WERI-Rb-1 (cell line): Measurements from ENCODE around the gene GDF2.

Experiments used
- DNase-seq: peaks from one replicate; pipeline ENCODE4 v3.0.0-alpha.2; 2020
- H3K27ac ChIP-seq: fragments of 250-450 bp; sonication (Bioruptor Pico); 2 replicates; pipeline ENCODE4 v1.5.1; 2020; ENCODE audit warnings: mild to moderate bottlenecking, moderate library complexity
- H3K27me3 ChIP-seq: fragments of 250-450 bp; sonication (Bioruptor Pico); 2 replicates; pipeline ENCODE4 v1.5.1; 2021; ENCODE audit warnings: mild to moderate bottlenecking, low read depth, moderate library complexity; ENCODE audit not compliant: insufficient read depth, severe bottlenecking
- H3K36me3 ChIP-seq: fragments of 250-450 bp; sonication (Bioruptor Pico); 2 replicates; pipeline ENCODE4 v1.5.1; 2020; ENCODE audit warnings: mild to moderate bottlenecking, moderate library complexity
- H3K4me3 ChIP-seq: 2 replicates; pipeline ENCODE4 v1.5.1; 2011; ENCODE audit warnings: low read depth, mild to moderate bottlenecking, control low read depth, low read length
- H3K9me3 ChIP-seq: fragments of 250-450 bp; sonication (Bioruptor Pico); 2 replicates; pipeline ENCODE4 v1.5.1; 2021; ENCODE audit warnings: mild to moderate bottlenecking, moderate library complexity; ENCODE audit not compliant: severe bottlenecking
- CTCF ChIP-seq: IDR thresholded peaks from 2 replicates; pipeline ENCODE4 v1.5.1; 2011; ENCODE audit warnings: low read depth, mild to moderate bottlenecking, control low read depth, inconsistent platforms, low read length

The GDF2 gene

GRCh38 chr10:47363781-47364180 lies 41.5 kb downstream of the GDF2 start:
- Histone ChIP-seq H3K27ac (no peak overlapping the region), H3K4me3 (no peak overlapping the region), H3K9me3 (no peaks in the 10 kb centered on the region), H3K27me3 (no peaks in the 10 kb centered on the region), H3K36me3 (peaks cover 8% of the 10 kb centered on the region)
- no peak for DNase-seq
- no peak for TF ChIP-seq CTCF

GRCh38 chr10:47364366-47364765 lies 42.1 kb downstream of the GDF2 start:
- Histone ChIP-seq H3K9me3 (no peaks in the 10 kb centered on the region), H3K4me3 (no peak overlapping the region), H3K27ac (no peak overlapping the region), H3K36me3 (peaks cover 2% of the 10 kb centered on the region), H3K27me3 (no peaks in the 10 kb centered on the region)
- no peak for TF ChIP-seq CTCF
- no peak for DNase-seq

- Histone ChIP-seq H3K27me3 (no peaks in the 10 kb centered on the region), H3K27ac (no peak overlapping the region), H3K9me3 (no peaks in the 10 kb centered on the region), H3K36me3 (no peaks in the 10 kb centered on the region), H3K4me3 (no peak overlapping the region)
- no peak for DNase-seq
- no peak for TF ChIP-seq CTCF
Observed at GRCh38 chr10:47364911-47365310, 42.7 kb downstream of the GDF2 start.

- no peak for TF ChIP-seq CTCF
- Histone ChIP-seq H3K36me3 (no peaks in the 10 kb centered on the region), H3K4me3 (no peak overlapping the region), H3K9me3 (no peaks in the 10 kb centered on the region), H3K27me3 (no peaks in the 10 kb centered on the region), H3K27ac (no peak overlapping the region)
- no peak for DNase-seq
Observed at GRCh38 chr10:47365431-47366180, 43.4 kb downstream of the GDF2 start.

DNA sequence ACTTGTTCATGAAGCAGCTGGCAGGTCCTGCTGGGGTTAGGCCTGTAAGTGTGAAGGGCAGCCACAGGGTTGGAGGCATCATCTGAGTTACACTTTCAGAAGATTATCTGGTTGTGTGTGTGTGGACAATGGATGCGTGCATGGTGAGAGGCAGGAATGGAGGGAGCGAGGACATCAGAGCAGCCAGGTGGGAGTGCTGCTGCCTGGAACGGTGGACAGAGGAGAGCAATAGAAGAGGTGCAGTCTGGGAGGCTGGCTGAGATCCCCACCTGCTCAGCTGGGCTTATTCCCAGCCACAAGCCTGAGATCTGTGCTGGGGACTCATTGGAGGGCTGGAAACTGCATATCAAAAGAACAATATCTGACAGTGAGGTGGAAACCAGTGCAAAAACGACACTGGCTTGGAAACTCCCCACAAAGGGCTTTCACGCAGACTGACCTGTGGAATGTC lies 44.0 kb downstream of the GDF2 start:
- no peak for DNase-seq
- Histone ChIP-seq H3K4me3 (no peak overlapping the region), H3K27me3 (no peaks in the 10 kb centered on the region), H3K9me3 (no peaks in the 10 kb centered on the region), H3K27ac (no peak overlapping the region), H3K36me3 (no peaks in the 10 kb centered on the region)
- no peak for TF ChIP-seq CTCF
